PC-9 (cell line): ENCODE results near the gene RAP1GAP2. TPM values are rescaled to one million over a fixed set of nuclear protein-coding genes. Genes with fewer than 3 reads are reported as not detected.
"Not testable (repeated sequence)": the region's sequence is repeated elsewhere in the genome, so short reads cannot be mapped to it uniquely, and the experiment has no call there.

Source experiments
- BruUV-seq: library from RNA; stranded (reverse); fragments of 400-500 nt; replicated peaks from 2 replicates; lab custom pipeline; 2021; lab: Mats Ljungman, UMichigan
- CTCF ChIA-PET: fragments of 300-600 bp; sonication (Branson Sonifier 250); formaldehyde crosslinking; loops from one replicate; lab custom pipeline; 2022; ENCODE audit warnings: antibody characterized with exemption; lab: Charles Lee
- POLR2A ChIA-PET: fragments of 300-600 bp; sonication (Branson Sonifier 250); formaldehyde crosslinking; loops from one replicate; lab custom pipeline; 2022; ENCODE audit warnings: antibody characterized with exemption; ENCODE audit not compliant: unreplicated experiment; lab: Charles Lee
- DNase-seq, 2 experiments: peaks; one replicate each; pipeline versions ENCODE4 v3.0.0 to v3.0.0-alpha.2; 2015 to 2022; ENCODE audit warnings: mixed read lengths in 1 of 2
- H2AFZ ChIP-seq: fragments of 200-600 bp; sonication (generic); 2 replicates; pipeline ENCODE4 v1.8.1; 2017; ENCODE audit warnings: antibody characterized with exemption
- H3F3A ChIP-seq: fragments of 200-600 bp; sonication (generic); 2 replicates; pipeline ENCODE4 v1.8.1; 2017; ENCODE audit warnings: antibody characterized with exemption, mild to moderate bottlenecking, low read depth; ENCODE audit not compliant: insufficient read depth
- H3K27ac ChIP-seq: fragments of 200-600 bp; sonication (generic); 2 replicates; pipeline ENCODE4 v1.6.1; 2016; ENCODE audit warnings: mixed run types
- H3K27me3 ChIP-seq: fragments of 200-600 bp; sonication (generic); 2 replicates; pipeline ENCODE4 v1.6.1; 2016; ENCODE audit warnings: low read depth, mixed run types; ENCODE audit not compliant: insufficient read depth
- H3K36me3 ChIP-seq: fragments of 200-600 bp; sonication (generic); 2 replicates; pipeline ENCODE4 v1.6.1; 2016; ENCODE audit warnings: low read depth, mixed run types
- H3K4me1 ChIP-seq: fragments of 200-600 bp; sonication (generic); replicated peaks from 2 replicates; pipeline ENCODE4 v1.6.1; 2016; ENCODE audit warnings: mixed run types; ENCODE audit not compliant: insufficient read depth
- H3K4me2 ChIP-seq: fragments of 200-600 bp; sonication (generic); 2 replicates; pipeline ENCODE4 v1.6.1; 2017; ENCODE audit warnings: mixed run types
- H3K4me3 ChIP-seq: fragments of 200-600 bp; sonication (generic); 2 replicates; pipeline ENCODE4 v1.6.1; 2016; ENCODE audit warnings: mixed run types
- H3K79me2 ChIP-seq: fragments of 200-600 bp; sonication (generic); 2 replicates; pipeline ENCODE4 v1.6.1; 2017; ENCODE audit warnings: low read depth, mixed run types
- H3K9me2 ChIP-seq: fragments of 200-600 bp; sonication (generic); 2 replicates; pipeline ENCODE4 v1.8.1; 2017; ENCODE audit warnings: mild to moderate bottlenecking; ENCODE audit not compliant: insufficient read depth
- H3K9me3 ChIP-seq: fragments of 200-600 bp; sonication (generic); 2 replicates; pipeline ENCODE4 v1.8.1; 2016; ENCODE audit warnings: low read depth; ENCODE audit not compliant: insufficient read depth
- H4K20me1 ChIP-seq: fragments of 200-600 bp; sonication (generic); 2 replicates; pipeline ENCODE4 v1.8.1; 2017; ENCODE audit not compliant: insufficient read depth
- EZH2 ChIP-seq: fragments of 200-600 bp; sonication (generic); IDR thresholded peaks from 2 replicates; pipeline ENCODE4 v1.8.0; 2017; ENCODE audit warnings: antibody characterized with exemption, low read depth
- intact Hi-C: fragments of 100-400 bp; cut with micrococcal nuclease; formaldehyde crosslinking; loops from one replicate; pipeline ENCODE4 v1.10.0; 2022; ENCODE audit not compliant: unreplicated experiment
- total RNA-seq: library from RNA; stranded (reverse); gene quantifications from 2 replicates; pipeline ENCODE4 v1.2.3, GENCODE V29; 2021
- TF ChIP-seq, protein P1 (sequence below): fragments of 200-600 bp; sonication (generic); conservative IDR thresholded peaks from 2 replicates; pipeline ENCODE4 v1.6.1; 2017; ENCODE audit warnings: mixed run types, antibody characterized with exemption, mild to moderate bottlenecking, moderate library complexity

RAP1GAP2 gene
- total RNA-seq, 1 experiment from 2014 or later: 10.1 TPM

DNA sequence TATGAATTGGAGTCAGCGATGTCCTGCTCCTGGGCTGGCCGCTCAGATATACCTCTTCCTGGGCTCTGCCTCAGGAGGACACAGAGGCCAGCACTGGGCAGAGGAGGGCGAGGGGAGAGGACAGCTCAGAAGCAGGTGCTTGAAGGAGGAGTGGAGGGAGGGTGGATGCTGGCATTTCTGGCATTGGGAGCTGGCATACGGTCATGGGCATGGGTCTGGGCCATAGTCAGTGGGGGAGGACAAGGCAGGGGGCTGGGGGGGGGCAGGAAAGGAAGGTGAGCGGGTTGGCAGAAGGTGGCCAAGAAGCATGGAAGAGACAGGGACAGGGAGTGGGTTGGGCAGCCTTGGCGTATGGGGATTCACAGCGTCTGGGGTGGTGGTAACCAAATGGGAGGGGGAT is 16.7 kb upstream of the RAP1GAP2 start:
- Histone ChIP-seq H3K4me3 (no peak overlapping the region), H2AFZ (no peak overlapping the region), H3K36me3 (no peaks in the 10 kb centered on the region), H4K20me1 (no peaks in the 10 kb centered on the region), H3K79me2 (no peaks in the 10 kb centered on the region), H3K9me3 (no peaks in the 10 kb centered on the region), H3K4me2 (no peak overlapping the region), H3K9me2 (no peaks in the 10 kb centered on the region), H3K27ac (no peak overlapping the region), H3K4me1 (no peaks in the 10 kb centered on the region), H3F3A (no peaks in the 10 kb centered on the region), H3K27me3 (peaks cover 61% of the 10 kb centered on the region)
- no TSS peak for BruUV-seq
- TF ChIP-seq, protein P1, sequence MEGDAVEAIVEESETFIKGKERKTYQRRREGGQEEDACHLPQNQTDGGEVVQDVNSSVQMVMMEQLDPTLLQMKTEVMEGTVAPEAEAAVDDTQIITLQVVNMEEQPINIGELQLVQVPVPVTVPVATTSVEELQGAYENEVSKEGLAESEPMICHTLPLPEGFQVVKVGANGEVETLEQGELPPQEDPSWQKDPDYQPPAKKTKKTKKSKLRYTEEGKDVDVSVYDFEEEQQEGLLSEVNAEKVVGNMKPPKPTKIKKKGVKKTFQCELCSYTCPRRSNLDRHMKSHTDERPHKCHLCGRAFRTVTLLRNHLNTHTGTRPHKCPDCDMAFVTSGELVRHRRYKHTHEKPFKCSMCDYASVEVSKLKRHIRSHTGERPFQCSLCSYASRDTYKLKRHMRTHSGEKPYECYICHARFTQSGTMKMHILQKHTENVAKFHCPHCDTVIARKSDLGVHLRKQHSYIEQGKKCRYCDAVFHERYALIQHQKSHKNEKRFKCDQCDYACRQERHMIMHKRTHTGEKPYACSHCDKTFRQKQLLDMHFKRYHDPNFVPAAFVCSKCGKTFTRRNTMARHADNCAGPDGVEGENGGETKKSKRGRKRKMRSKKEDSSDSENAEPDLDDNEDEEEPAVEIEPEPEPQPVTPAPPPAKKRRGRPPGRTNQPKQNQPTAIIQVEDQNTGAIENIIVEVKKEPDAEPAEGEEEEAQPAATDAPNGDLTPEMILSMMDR: no peak
- TF ChIP-seq EZH2: no peak
- CTCF ChIA-PET: no interaction called here
- POLR2A ChIA-PET: no interaction called here
- no peak for DNase-seq
- intact Hi-C loops: no loop called here

DNA sequence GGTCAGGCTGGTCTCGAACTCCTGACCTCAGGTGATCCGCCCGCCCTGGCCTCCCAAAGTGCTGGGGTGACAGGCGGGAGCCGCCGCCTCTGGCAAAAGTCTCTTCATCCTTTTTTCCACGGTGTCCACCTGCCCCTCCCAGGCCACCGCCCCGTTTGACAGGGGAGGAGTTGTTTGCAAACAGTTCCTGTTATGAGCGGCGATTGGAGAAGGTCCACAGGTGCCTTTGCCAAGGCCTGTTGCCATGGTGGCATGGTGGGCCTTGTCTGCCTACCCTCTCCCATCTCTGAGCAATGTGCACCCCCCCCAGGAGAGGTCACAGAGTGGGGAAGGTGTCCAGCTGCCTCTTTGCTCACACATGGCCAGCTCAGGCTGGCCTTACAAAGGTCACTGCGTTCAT is 16.0 kb upstream of the RAP1GAP2 start:
- Histone ChIP-seq H3K4me3 (no peak overlapping the region), H3K4me1 (no peaks in the 10 kb centered on the region), H3K4me2 (no peak overlapping the region), H3K9me3 (no peaks in the 10 kb centered on the region), H3F3A (no peaks in the 10 kb centered on the region), H3K9me2 (no peaks in the 10 kb centered on the region), H3K36me3 (no peaks in the 10 kb centered on the region), H2AFZ (no peak overlapping the region), H3K79me2 (no peaks in the 10 kb centered on the region), H3K27me3 (peaks cover 58% of the 10 kb centered on the region), H3K27ac (no peak overlapping the region), H4K20me1 (no peaks in the 10 kb centered on the region)
- intact Hi-C loops: no loop called here
- no TSS peak for BruUV-seq
- DNase-seq: no peak
- ChIA-PET POLR2A (no interaction called here), CTCF (no interaction called here)
- TF ChIP-seq, protein P1: no peak
- no peak for TF ChIP-seq EZH2

DNA sequence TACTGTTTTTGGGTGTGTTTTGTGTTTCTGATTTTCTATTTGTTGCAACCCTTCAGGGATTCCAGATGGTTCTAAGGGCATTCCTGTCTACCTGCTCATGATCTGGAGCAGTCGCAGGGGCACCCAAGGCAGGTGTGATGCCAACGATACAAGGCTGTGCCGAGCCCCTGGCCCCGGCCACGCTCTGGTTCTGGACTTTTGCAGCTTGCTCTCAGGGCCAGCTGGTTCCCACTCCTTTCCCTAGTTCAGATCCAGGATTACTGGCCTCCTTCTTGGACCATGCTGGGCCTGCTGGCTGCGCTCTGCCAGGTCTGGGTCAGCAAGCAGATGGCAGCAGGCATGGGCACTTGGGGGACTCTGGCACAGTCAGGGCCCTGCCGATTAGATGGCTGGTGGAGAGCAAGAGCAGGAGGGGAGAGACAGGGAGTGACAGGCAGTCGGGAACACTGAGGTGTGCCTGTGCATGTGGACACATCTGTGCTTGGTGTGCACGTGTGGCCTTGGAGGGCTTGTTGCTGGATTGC is 15.2 kb upstream of the RAP1GAP2 start:
- Histone ChIP-seq H4K20me1 (no peaks in the 10 kb centered on the region), H3K27ac (no peak overlapping the region), H3K4me2 (no peak overlapping the region), H3K27me3 (peaks cover 50% of the 10 kb centered on the region), H3K4me1 (no peaks in the 10 kb centered on the region), H3K9me3 (no peaks in the 10 kb centered on the region), H3F3A (no peaks in the 10 kb centered on the region), H2AFZ (no peak overlapping the region), H3K9me2 (no peaks in the 10 kb centered on the region), H3K36me3 (no peaks in the 10 kb centered on the region), H3K79me2 (no peaks in the 10 kb centered on the region), H3K4me3 (no peak overlapping the region)
- ChIA-PET POLR2A (no interaction called here), CTCF (no interaction called here)
- TF ChIP-seq, protein P1: no peak
- no peak for TF ChIP-seq EZH2
- DNase-seq: no peak
- intact Hi-C loops: no loop called here
- no TSS peak for BruUV-seq

DNA sequence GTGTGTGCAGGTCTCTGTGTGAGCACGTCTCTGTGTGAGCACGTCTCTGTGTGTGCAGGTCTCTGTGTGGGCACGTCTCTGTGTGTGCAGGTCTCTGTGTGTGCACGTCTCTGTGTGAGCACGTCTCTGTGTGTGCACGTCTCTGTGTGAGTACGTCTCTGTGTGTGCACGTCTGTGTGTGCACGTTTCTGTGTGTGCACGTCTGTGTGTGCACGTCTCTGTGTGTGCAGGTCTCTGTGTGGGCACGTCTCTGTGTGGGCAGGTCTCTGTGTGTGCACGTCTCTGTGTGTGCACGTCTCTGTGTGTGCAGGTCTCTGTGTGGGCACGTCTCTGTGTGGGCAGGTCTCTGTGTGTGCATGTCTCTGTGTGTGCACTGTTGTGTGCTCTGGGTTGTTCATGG is 14.6 kb upstream of the RAP1GAP2 start:
- H3K27me3 ChIP-seq: peaks cover 47% of the 10 kb centered on the region
- H3K36me3 ChIP-seq, H3K4me3 ChIP-seq, H3K9me2 ChIP-seq, H3K27ac ChIP-seq, intact Hi-C loops, H2AFZ ChIP-seq, CTCF ChIA-PET, H3K4me1 ChIP-seq, H3F3A ChIP-seq, POLR2A ChIA-PET, H3K79me2 ChIP-seq, BruUV-seq, H4K20me1 ChIP-seq, H3K4me2 ChIP-seq, DNase-seq, H3K9me3 ChIP-seq: not testable (repeated sequence)
